ENCODE data around the gene NUFIP1. TPM values are rescaled to one million over a fixed set of nuclear protein-coding genes. Genes with fewer than 3 reads are reported as not detected.

Gene NUFIP1
- total and polyA plus RNA-seq, 2 donors (not counting 1 experiment from before 2014, with no cell fraction given), result 3.5 to 5.3 TPM

- TF ChIP-seq EZH2 (IDR thresholded peaks at IDR 0.05; ENCODE audit: low read length, missing control alignments), result no peak
- TF ChIP-seq CTCF (conservative IDR thresholded peaks at IDR 0.05 in 1 of 2, IDR thresholded peaks at IDR 0.05 in 1 of 2; ENCODE audit: low read depth in 1 of 2, low read length in 2 of 2), result no peak
These were observed 14.1 kb upstream of the NUFIP1 start for GRCh38 chr13:45003417-45003816.

DNA sequence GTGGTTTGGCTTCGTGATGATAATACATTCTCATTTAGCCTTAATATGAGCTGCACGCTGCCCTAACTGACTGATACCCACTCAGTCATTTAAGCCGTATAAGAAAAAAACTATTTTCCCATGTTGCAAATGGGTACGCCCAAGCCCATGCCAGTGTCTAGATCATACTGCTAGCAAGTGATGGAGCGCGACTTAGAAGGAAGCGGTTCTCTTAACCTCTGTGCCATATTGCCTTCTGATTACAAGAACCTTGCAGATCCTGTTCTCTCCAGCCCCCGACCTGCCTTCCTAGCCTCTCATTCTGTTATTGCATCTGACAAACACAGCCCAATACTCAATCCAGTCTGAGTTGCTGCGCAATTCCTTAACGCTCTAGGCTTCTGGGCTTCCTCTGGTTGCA lies 670 bp upstream of the NUFIP1 start:
- no peaks in the 10 kb centered on the region for H4K20me1 ChIP-seq (ENCODE audit: control insufficient read depth, extremely low read depth, insufficient read depth, low read length)
- TF ChIP-seq EZH2 (IDR thresholded peaks at IDR 0.05; ENCODE audit: low read length, missing control alignments) (no peak), CTCF (conservative IDR thresholded peaks at IDR 0.05 in 1 of 2, IDR thresholded peaks at IDR 0.05 in 1 of 2; ENCODE audit: low read depth in 1 of 2, low read length in 2 of 2) (no peak)
- peak overlapping the region; percentile 99 for H3K9ac ChIP-seq (ENCODE audit: insufficient read depth, low read length)
- peak in 1 of 2 donors; percentile 18 for DNase-seq (ENCODE audit: low read depth in 2 of 2)
- H3K9me3 ChIP-seq (ENCODE audit: control insufficient read depth, insufficient read depth, low read depth, low read length), result no peaks in the 10 kb centered on the region
- H3K79me2 ChIP-seq (ENCODE audit: control insufficient read depth, insufficient read depth, low read length), result peaks cover 63% of the 10 kb centered on the region
- peak overlapping the region; percentile 95 to 99 (median 98) for H3K4me3 ChIP-seq (replicated peaks in 1 of 4; ENCODE audit: control extremely low read depth in 1 of 4, insufficient read depth in 1 of 4, low read depth in 3 of 4, low read length in 4 of 4)
- H3K27me3 ChIP-seq (ENCODE audit: control insufficient read depth, insufficient read depth, low read length), result no peaks in the 10 kb centered on the region
- H3K27ac ChIP-seq (ENCODE audit: insufficient read depth, low read length), result peak overlapping the region; percentile 98
- H2AFZ ChIP-seq (ENCODE audit: low read length), result peak overlapping the region; percentile 88
- H3K36me3 ChIP-seq (ENCODE audit: control insufficient read depth, insufficient read depth, low read length), result no peaks in the 10 kb centered on the region
- H3K4me1 ChIP-seq (ENCODE audit: control insufficient read depth, extremely low read depth, insufficient read depth, low read length), result no peaks in the 10 kb centered on the region
- peak overlapping the region; percentile 85 for H3K4me2 ChIP-seq (ENCODE audit: extremely low read depth, insufficient read depth, low read length)

More at GRCh38 chr13:45003417-45003816, 14.1 kb upstream of the NUFIP1 start:
- no peak overlapping the region for H3K4me3 ChIP-seq (replicated peaks in 1 of 4; ENCODE audit: control extremely low read depth in 1 of 4, insufficient read depth in 1 of 4, low read depth in 3 of 4, low read length in 4 of 4)
- no peaks in the 10 kb centered on the region for H3K27me3 ChIP-seq (ENCODE audit: control insufficient read depth, insufficient read depth, low read length)
- DNase-seq (ENCODE audit: low read depth in 2 of 2), result no peak
- no peak overlapping the region for H3K4me2 ChIP-seq (ENCODE audit: extremely low read depth, insufficient read depth, low read length)
- no peaks in the 10 kb centered on the region for H3K4me1 ChIP-seq (ENCODE audit: control insufficient read depth, extremely low read depth, insufficient read depth, low read length)
- no peak overlapping the region for H3K9ac ChIP-seq (ENCODE audit: insufficient read depth, low read length)
- H3K9me3 ChIP-seq (ENCODE audit: control insufficient read depth, insufficient read depth, low read depth, low read length), result no peaks in the 10 kb centered on the region
- H3K27ac ChIP-seq (ENCODE audit: insufficient read depth, low read length), result no peak overlapping the region
- H2AFZ ChIP-seq (ENCODE audit: low read length), result no peak overlapping the region
- H3K36me3 ChIP-seq (ENCODE audit: control insufficient read depth, insufficient read depth, low read length), result peaks cover 3% of the 10 kb centered on the region
- H4K20me1 ChIP-seq (ENCODE audit: control insufficient read depth, extremely low read depth, insufficient read depth, low read length), result no peaks in the 10 kb centered on the region
- no peaks in the 10 kb centered on the region for H3K79me2 ChIP-seq (ENCODE audit: control insufficient read depth, insufficient read depth, low read length)

DNA sequence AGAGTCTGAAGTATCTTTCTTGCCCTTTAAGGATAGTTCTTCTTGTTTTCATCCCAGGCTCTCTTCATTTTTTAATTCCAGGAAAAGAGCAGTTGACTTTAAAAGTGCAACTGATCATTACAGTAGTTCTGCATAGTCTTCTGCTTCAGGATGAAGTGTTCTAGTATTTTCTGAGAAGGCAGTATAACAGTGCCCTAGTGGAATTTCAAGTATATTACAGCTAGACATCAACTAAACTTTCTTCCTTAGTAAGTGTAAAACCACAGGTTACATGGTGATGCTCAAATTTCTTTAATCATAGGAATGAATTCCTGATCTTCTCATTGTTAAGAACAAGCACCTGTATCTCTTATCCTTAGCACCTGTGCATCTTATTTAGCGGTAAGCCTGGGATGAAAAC lies 10.9 kb downstream of the NUFIP1 start:
- H3K27ac ChIP-seq (ENCODE audit: insufficient read depth, low read length), result no peak overlapping the region
- H4K20me1 ChIP-seq (ENCODE audit: control insufficient read depth, extremely low read depth, insufficient read depth, low read length), result no peaks in the 10 kb centered on the region
- no peaks in the 10 kb centered on the region for H3K27me3 ChIP-seq (ENCODE audit: control insufficient read depth, insufficient read depth, low read length)
- no peaks in the 10 kb centered on the region for H3K9me3 ChIP-seq (ENCODE audit: control insufficient read depth, insufficient read depth, low read depth, low read length)
- no peak overlapping the region for H3K4me2 ChIP-seq (ENCODE audit: extremely low read depth, insufficient read depth, low read length)
- H3K4me3 ChIP-seq (replicated peaks in 1 of 4; ENCODE audit: control extremely low read depth in 1 of 4, insufficient read depth in 1 of 4, low read depth in 3 of 4, low read length in 4 of 4), result no peak overlapping the region
- TF ChIP-seq CTCF (conservative IDR thresholded peaks at IDR 0.05 in 1 of 2, IDR thresholded peaks at IDR 0.05 in 1 of 2; ENCODE audit: low read depth in 1 of 2, low read length in 2 of 2) (no peak), EZH2 (IDR thresholded peaks at IDR 0.05; ENCODE audit: low read length, missing control alignments) (no peak)
- no peak for DNase-seq (ENCODE audit: low read depth in 2 of 2)
- H3K9ac ChIP-seq (ENCODE audit: insufficient read depth, low read length), result no peak overlapping the region
- no peak overlapping the region for H2AFZ ChIP-seq (ENCODE audit: low read length)
- peaks cover 4% of the 10 kb centered on the region for H3K79me2 ChIP-seq (ENCODE audit: control insufficient read depth, insufficient read depth, low read length)
- peaks cover 11% of the 10 kb centered on the region for H3K36me3 ChIP-seq (ENCODE audit: control insufficient read depth, insufficient read depth, low read length)
- peaks cover 5% of the 10 kb centered on the region for H3K4me1 ChIP-seq (ENCODE audit: control insufficient read depth, extremely low read depth, insufficient read depth, low read length)

All from fibroblast of lung (primary cell).